Measurements from ENCODE around the gene ABCC6. TPM values are rescaled to one million over a fixed set of nuclear protein-coding genes. Genes with fewer than 3 reads are reported as not detected.
"Not testable (repeated sequence)": the region's sequence is repeated elsewhere in the genome, so short reads cannot be mapped to it uniquely, and the experiment has no call there.

Gene ABCC6
- polyA plus RNA-seq, 1 experiment: 1.2 TPM

GRCh38 chr16:16154281-16154951 lies 68.9 kb downstream of the ABCC6 start:
- no peaks in the 10 kb centered on the region for H3K27me3 ChIP-seq (ENCODE audit: control insufficient read depth, insufficient read depth, low read length)
- H3K4me3 ChIP-seq (ENCODE audit: low read depth, low read length): no peak overlapping the region
- POLR2A ChIA-PET: no interaction called here
- no peaks in the 10 kb centered on the region; the same call in 1 of the 2 replicates for H3K36me3 ChIP-seq (ENCODE audit: control insufficient read depth, insufficient read depth, low read length)
- CTCF ChIA-PET: no interaction called here
- no peak for DNase-seq (ENCODE audit: low read depth)
- TF ChIP-seq CTCF (IDR thresholded peaks at IDR 0.05; ENCODE audit: insufficient read depth, low read depth, low read length): no peak

GRCh38 chr16:16153000-16153399 lies 70.3 kb downstream of the ABCC6 start:
- CTCF ChIA-PET: interaction anchor here (0.7 kb wide), 1 partner anchor 25 kb away, joined by 3 read pairs; no protein-coding TSS in a partner anchor
- H3K4me3 ChIP-seq (ENCODE audit: low read depth, low read length); POLR2A ChIA-PET; DNase-seq (ENCODE audit: low read depth); H3K27me3 ChIP-seq (ENCODE audit: control insufficient read depth, insufficient read depth, low read length); H3K36me3 ChIP-seq (ENCODE audit: control insufficient read depth, insufficient read depth, low read length): not testable (repeated sequence)

GRCh38 chr16:16151315-16151714 lies 72.0 kb downstream of the ABCC6 start:
- ChIA-PET CTCF (no interaction called here), POLR2A (no interaction called here)
- no peak for DNase-seq (ENCODE audit: low read depth)
- Histone ChIP-seq H3K36me3 (ENCODE audit: control insufficient read depth, insufficient read depth, low read length) (no peaks in the 10 kb centered on the region; the same call in none of the 2 replicates), H3K4me3 (ENCODE audit: low read depth, low read length) (no peak overlapping the region), H3K27me3 (ENCODE audit: control insufficient read depth, insufficient read depth, low read length) (no peaks in the 10 kb centered on the region)
- TF ChIP-seq CTCF (IDR thresholded peaks at IDR 0.05; ENCODE audit: insufficient read depth, low read depth, low read length): no peak

- POLR2A ChIA-PET: no interaction called here
- Histone ChIP-seq H3K36me3 (ENCODE audit: control insufficient read depth, insufficient read depth, low read length) (no peaks in the 10 kb centered on the region; the same call in none of the 2 replicates), H3K4me3 (ENCODE audit: low read depth, low read length) (no peak overlapping the region), H3K27me3 (ENCODE audit: control insufficient read depth, insufficient read depth, low read length) (no peaks in the 10 kb centered on the region)
- no peak for TF ChIP-seq CTCF (IDR thresholded peaks at IDR 0.05; ENCODE audit: insufficient read depth, low read depth, low read length)
- CTCF ChIA-PET: interaction anchor here (0.5 to 1.3 kb wide), 2 partner anchors 36 to 421 kb away, joined by 3 read pairs; no protein-coding TSS in a partner anchor
- no peak for DNase-seq (ENCODE audit: low read depth)
Measured at GRCh38 chr16:16150878-16151152, 72.5 kb downstream of the ABCC6 start.

GRCh38 chr16:16150117-16150877 lies 73.0 kb downstream of the ABCC6 start:
- H3K36me3 ChIP-seq (ENCODE audit: control insufficient read depth, insufficient read depth, low read length): peaks cover 4% of the 10 kb centered on the region
- no peak for TF ChIP-seq CTCF (IDR thresholded peaks at IDR 0.05; ENCODE audit: insufficient read depth, low read depth, low read length)
- H3K27me3 ChIP-seq (ENCODE audit: control insufficient read depth, insufficient read depth, low read length): no peaks in the 10 kb centered on the region
- DNase-seq (ENCODE audit: low read depth): no peak
- ChIA-PET POLR2A (no interaction called here), CTCF (interaction anchor here (0.5 to 1.3 kb wide), 3 partner anchors 10 to 420 kb away, joined by 3 read pairs; no protein-coding TSS in a partner anchor)
- H3K4me3 ChIP-seq (ENCODE audit: low read depth, low read length): no peak overlapping the region

Measured in BJ (cell line).